HK-2 (cell line): Measurements from ENCODE around the gene TRIM17.
"Not testable (repeated sequence)": the region's sequence is repeated elsewhere in the genome, so short reads cannot be mapped to it uniquely, and the experiment has no call there.

Experiments used
- DNase-seq: peaks from one replicate; pipeline ENCODE4 v3.0.0-alpha.2; 2018; ENCODE audit not compliant: unreplicated experiment

Gene TRIM17

GRCh38 chr1:228450200-228450599, 33.5 kb upstream of the TRIM17 start:
- no peak for DNase-seq

- DNase-seq, result no peak
Observed at GRCh38 chr1:228448372-228448771, 31.7 kb upstream of the TRIM17 start.

GRCh38 chr1:228446852-228447251, 30.2 kb upstream of the TRIM17 start:
- DNase-seq, result no peak

GRCh38 chr1:228445843-228446650, 29.4 kb upstream of the TRIM17 start:
- no peak for DNase-seq

- DNase-seq, result no peak
Observed at GRCh38 chr1:228445490-228445842, 28.8 kb upstream of the TRIM17 start.

GRCh38 chr1:228443395-228443794, 26.7 kb upstream of the TRIM17 start:
- no peak for DNase-seq

GRCh38 chr1:228440761-228441500, 24.3 kb upstream of the TRIM17 start:
- no peak for DNase-seq

GRCh38 chr1:228438266-228438665, 21.6 kb upstream of the TRIM17 start:
- no peak for DNase-seq

GRCh38 chr1:228437424-228437962, 20.8 kb upstream of the TRIM17 start:
- DNase-seq, result no peak

- DNase-seq, result no peak
Observed at GRCh38 chr1:228434689-228435088, 18.0 kb upstream of the TRIM17 start.

GRCh38 chr1:228433337-228434053, 16.8 kb upstream of the TRIM17 start:
- not testable (repeated sequence) for DNase-seq

GRCh38 chr1:228430243-228430642, 13.6 kb upstream of the TRIM17 start:
- DNase-seq, result no peak

- no peak for DNase-seq
Observed at GRCh38 chr1:228429698-228430097, 13.0 kb upstream of the TRIM17 start.

- no peak for DNase-seq
Observed at GRCh38 chr1:228429007-228429406, 12.3 kb upstream of the TRIM17 start.

GRCh38 chr1:228428412-228428811, 11.8 kb upstream of the TRIM17 start:
- DNase-seq, result no peak

GRCh38 chr1:228426518-228427175, 10.0 kb upstream of the TRIM17 start:
- no peak for DNase-seq

GRCh38 chr1:228424685-228425660, 8.3 kb upstream of the TRIM17 start:
- DNase-seq, result no peak

GRCh38 chr1:228423404-228424053, 6.9 kb upstream of the TRIM17 start:
- DNase-seq, result no peak

- DNase-seq, result no peak
Observed at GRCh38 chr1:228420968-228421826, 4.5 kb upstream of the TRIM17 start.
